Activated CD4-positive, alpha-beta T cell treated with anti-CD3 and anti-CD28 coated beads for 1 hour (primary cell): ENCODE measurements around the gene F5.
A peak's percentile ranks its signal among the peaks of the same experiment; 100 is the strongest.

Source experiments
- DNase-seq: peaks from one replicate; pipeline ENCODE4 v3.0.0-alpha.2; 2020

The F5 gene

GRCh38 chr1:169586067-169586394 lies 250 bp downstream of the F5 start:
- DNase-seq, result no peak

- DNase-seq, result no peak
These were observed 1.1 kb downstream of the F5 start for GRCh38 chr1:169585181-169585580.

- DNase-seq, result no peak
These were observed 1.7 kb downstream of the F5 start for GRCh38 chr1:169584483-169585144.

GRCh38 chr1:169577981-169578738 lies 8.1 kb downstream of the F5 start:
- DNase-seq, result no peak

GRCh38 chr1:169576935-169577331 lies 9.3 kb downstream of the F5 start:
- DNase-seq, result no peak

- no peak for DNase-seq
These were observed 9.9 kb downstream of the F5 start for GRCh38 chr1:169576241-169576934.

GRCh38 chr1:169574336-169574735 lies 11.9 kb downstream of the F5 start:
- no peak for DNase-seq

- no peak for DNase-seq
These were observed 14.1 kb downstream of the F5 start for GRCh38 chr1:169572187-169572586.

GRCh38 chr1:169571450-169571849 lies 14.8 kb downstream of the F5 start:
- no peak for DNase-seq

- no peak for DNase-seq
These were observed 16.1 kb downstream of the F5 start for GRCh38 chr1:169570172-169570574.

GRCh38 chr1:169568497-169568896 lies 17.8 kb downstream of the F5 start:
- no peak for DNase-seq

GRCh38 chr1:169565335-169566271 lies 20.7 kb downstream of the F5 start:
- DNase-seq, result no peak

GRCh38 chr1:169563650-169564049 lies 22.6 kb downstream of the F5 start:
- no peak for DNase-seq

GRCh38 chr1:169563019-169563615 lies 23.2 kb downstream of the F5 start:
- no peak for DNase-seq

- DNase-seq, result no peak
These were observed 24.6 kb downstream of the F5 start for GRCh38 chr1:169561692-169562091.

- DNase-seq, result no peak
These were observed 29.1 kb downstream of the F5 start for GRCh38 chr1:169557131-169557530.

GRCh38 chr1:169550294-169550693 lies 36.0 kb downstream of the F5 start:
- no peak for DNase-seq

- DNase-seq, result no peak
These were observed 38.0 kb downstream of the F5 start for GRCh38 chr1:169548282-169548681.

- DNase-seq, result peak; percentile 21
These were observed 39.9 kb downstream of the F5 start for GRCh38 chr1:169546087-169546995.

- no peak for DNase-seq
These were observed 40.8 kb downstream of the F5 start for GRCh38 chr1:169545472-169545871.
